Activated T-helper 1 cell treated with Interleukin-2 at 50 U/mL for 16 hours (primary cell): ENCODE results near the gene SF3B3.
A peak's percentile ranks its signal among the peaks of the same experiment; 100 is the strongest.
"Not testable (repeated sequence)": the region's sequence is repeated elsewhere in the genome, so short reads cannot be mapped to it uniquely, and the experiment has no call there.

Experiments
- DNase-seq: peaks from one replicate; pipeline ENCODE4 v3.0.0-alpha.2; 2020; ENCODE audit warnings: low read depth

The SF3B3 gene

GRCh38 chr16:70511833-70512232, 11.8 kb upstream of the SF3B3 start:
- DNase-seq = no peak

- DNase-seq = no peak
Measured at GRCh38 chr16:70512456-70512855, 11.2 kb upstream of the SF3B3 start.

GRCh38 chr16:70520612-70521297, 2.9 kb upstream of the SF3B3 start:
- no peak for DNase-seq

- no peak for DNase-seq
Measured at GRCh38 chr16:70522216-70523075, 1.2 kb upstream of the SF3B3 start.

- DNase-seq = peak; percentile 83
Measured at GRCh38 chr16:70523076-70523742, 407 bp upstream of the SF3B3 start, which contains the start of gene COG4. TSS of gene COG4 (minus strand) at chr16:70523554. CDS start at chr16:70523543, 11 bp downstream.

- DNase-seq = peak; percentile 3
Measured at GRCh38 chr16:70524399-70524825, 796 bp downstream of the SF3B3 start.

GRCh38 chr16:70526403-70526802, 2.8 kb downstream of the SF3B3 start:
- DNase-seq = no peak

- no peak for DNase-seq
Measured at GRCh38 chr16:70527315-70527996, 3.8 kb downstream of the SF3B3 start.

- no peak for DNase-seq
Measured at GRCh38 chr16:70529051-70529777, 5.6 kb downstream of the SF3B3 start.

GRCh38 chr16:70529954-70530353, 6.3 kb downstream of the SF3B3 start:
- DNase-seq = not testable (repeated sequence)

- DNase-seq = no peak
Measured at GRCh38 chr16:70534971-70535370, 11.4 kb downstream of the SF3B3 start.

- no peak for DNase-seq
Measured at GRCh38 chr16:70540994-70541393, 17.4 kb downstream of the SF3B3 start.

GRCh38 chr16:70544548-70544947, 20.9 kb downstream of the SF3B3 start:
- no peak for DNase-seq

- no peak for DNase-seq
Measured at GRCh38 chr16:70548936-70549335, 25.3 kb downstream of the SF3B3 start.

GRCh38 chr16:70550082-70550481, 26.5 kb downstream of the SF3B3 start:
- no peak for DNase-seq

GRCh38 chr16:70551788-70552187, 28.2 kb downstream of the SF3B3 start:
- no peak for DNase-seq

GRCh38 chr16:70552675-70553074, 29.1 kb downstream of the SF3B3 start:
- DNase-seq = no peak

- DNase-seq = no peak
Measured at GRCh38 chr16:70553645-70554044, 30.0 kb downstream of the SF3B3 start.

- no peak for DNase-seq
Measured at GRCh38 chr16:70556063-70556462, 32.4 kb downstream of the SF3B3 start.

- DNase-seq = no peak
Measured at GRCh38 chr16:70561623-70562022, 38.0 kb downstream of the SF3B3 start.

- DNase-seq = no peak
Measured at GRCh38 chr16:70563636-70564035, 40.0 kb downstream of the SF3B3 start.
